Calu3 (cell line): Measurements from ENCODE around the gene KIAA0825. TPM values are rescaled to one million over a fixed set of nuclear protein-coding genes. Genes with fewer than 3 reads are reported as not detected.

Experiments used
- BruUV-seq: library from RNA; stranded (reverse); fragments of 400-500 nt; replicated peaks from 2 replicates; lab custom pipeline; 2021; lab: Mats Ljungman, UMichigan
- CTCF ChIA-PET: fragments of 300-600 bp; sonication (Branson Sonifier 250); formaldehyde crosslinking; loops from one replicate; lab custom pipeline; 2022; ENCODE audit warnings: antibody characterized with exemption; lab: Charles Lee
- DNase-seq: peaks from one replicate; pipeline ENCODE4 v3.0.0; 2022
- H3K27ac Mint-ChIP-seq: one replicate; pipeline ENCODE4 v1.8.0; 2022; ENCODE audit warnings: mixed read lengths; ENCODE audit not compliant: unreplicated experiment
- H3K27me3 Mint-ChIP-seq: one replicate; pipeline ENCODE4 v1.8.0; 2022; ENCODE audit warnings: mixed read lengths; ENCODE audit not compliant: unreplicated experiment
- H3K36me3 Mint-ChIP-seq: one replicate; pipeline ENCODE4 v1.8.0; 2022; ENCODE audit warnings: mild to moderate bottlenecking, moderate library complexity, mixed read lengths; ENCODE audit not compliant: insufficient read depth, unreplicated experiment
- H3K4me1 Mint-ChIP-seq: one replicate; pipeline ENCODE4 v1.8.0; 2022; ENCODE audit warnings: mild to moderate bottlenecking, low read depth, mixed read lengths; ENCODE audit not compliant: unreplicated experiment
- H3K4me3 Mint-ChIP-seq: one replicate; pipeline ENCODE4 v1.8.0; 2022; ENCODE audit warnings: mild to moderate bottlenecking, low read depth, moderate library complexity, mixed read lengths; ENCODE audit not compliant: unreplicated experiment
- H3K9me3 Mint-ChIP-seq: one replicate; pipeline ENCODE4 v1.8.0; 2022; ENCODE audit warnings: low read depth, mixed read lengths; ENCODE audit not compliant: unreplicated experiment
- CTCF ChIP-seq: fragments of 200-600 bp; IDR thresholded peaks from one replicate; pipeline ENCODE4 v1.8.0; 2022; ENCODE audit warnings: antibody characterized with exemption; ENCODE audit not compliant: unreplicated experiment
- intact Hi-C: fragments of 100-400 bp; cut with micrococcal nuclease; formaldehyde crosslinking; loops from one replicate; pipeline ENCODE4 v1.10.0; 2022; ENCODE audit not compliant: unreplicated experiment
- total RNA-seq: library from RNA; stranded (reverse); gene quantifications from 2 replicates; pipeline ENCODE4 v1.2.3, GENCODE V29; 2022

The KIAA0825 gene
- total RNA-seq, 1 experiment from 2014 or later: 1.9 TPM

- no peak overlapping the region for H3K4me3 Mint-ChIP-seq
- no peak for TF ChIP-seq CTCF
- H3K9me3 Mint-ChIP-seq: no peaks in the 10 kb centered on the region
- H3K36me3 Mint-ChIP-seq: no peaks in the 10 kb centered on the region
- BruUV-seq: no TSS peak
- CTCF ChIA-PET: no interaction called here
- no peaks in the 10 kb centered on the region for H3K27me3 Mint-ChIP-seq
- no peaks in the 10 kb centered on the region for H3K4me1 Mint-ChIP-seq
- intact Hi-C loops: loop anchor here (5.0 kb wide), 1 partner anchor 381 kb away; no protein-coding TSS in a partner anchor
- H3K27ac Mint-ChIP-seq: no peak overlapping the region
- no peak for DNase-seq
These were observed 91.7 kb downstream of the KIAA0825 start for GRCh38 chr5:94526706-94527105.

GRCh38 chr5:94524841-94525697 lies 93.3 kb downstream of the KIAA0825 start:
- no peaks in the 10 kb centered on the region for H3K36me3 Mint-ChIP-seq
- no peaks in the 10 kb centered on the region for H3K9me3 Mint-ChIP-seq
- H3K27ac Mint-ChIP-seq: no peak overlapping the region
- BruUV-seq: no TSS peak
- DNase-seq: peak; percentile 24
- no peaks in the 10 kb centered on the region for H3K4me1 Mint-ChIP-seq
- peak; percentile 52 for TF ChIP-seq CTCF
- no peaks in the 10 kb centered on the region for H3K27me3 Mint-ChIP-seq
- CTCF ChIA-PET: interaction anchor here (0.7 to 1.0 kb wide), 3 partner anchors 213 to 369 kb away, joined by 3 to 15 read pairs (median 6); no protein-coding TSS in a partner anchor
- intact Hi-C loops: loop anchor here (1.0 to 5.0 kb wide), 4 partner anchors 168 to 382 kb away; no protein-coding TSS in a partner anchor
- H3K4me3 Mint-ChIP-seq: no peak overlapping the region

DNA sequence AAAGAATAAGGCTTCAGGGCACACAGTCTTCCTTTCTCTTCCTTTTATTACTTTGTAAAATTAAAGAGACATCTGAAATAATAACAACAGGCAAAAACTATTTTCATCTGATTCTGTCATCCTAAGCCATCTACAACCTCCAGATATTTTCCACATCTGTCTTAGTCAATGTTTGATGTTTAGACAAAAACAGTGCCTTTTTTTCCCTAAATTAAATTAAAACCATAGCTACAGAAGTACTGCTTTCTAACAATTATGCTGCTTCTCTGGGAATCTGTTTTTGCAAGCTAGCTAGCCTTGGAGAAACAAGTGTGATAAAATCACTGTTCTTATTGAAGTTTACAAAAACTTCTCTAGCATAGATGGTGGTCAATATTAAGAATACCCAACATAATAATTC lies 95.4 kb downstream of the KIAA0825 start:
- CTCF ChIA-PET: no interaction called here
- H3K36me3 Mint-ChIP-seq: no peaks in the 10 kb centered on the region
- no TSS peak for BruUV-seq
- intact Hi-C loops: no loop called here
- H3K4me1 Mint-ChIP-seq: no peaks in the 10 kb centered on the region
- H3K9me3 Mint-ChIP-seq: no peaks in the 10 kb centered on the region
- no peak for TF ChIP-seq CTCF
- no peaks in the 10 kb centered on the region for H3K27me3 Mint-ChIP-seq
- H3K4me3 Mint-ChIP-seq: no peak overlapping the region
- H3K27ac Mint-ChIP-seq: no peak overlapping the region
- DNase-seq: no peak

DNA sequence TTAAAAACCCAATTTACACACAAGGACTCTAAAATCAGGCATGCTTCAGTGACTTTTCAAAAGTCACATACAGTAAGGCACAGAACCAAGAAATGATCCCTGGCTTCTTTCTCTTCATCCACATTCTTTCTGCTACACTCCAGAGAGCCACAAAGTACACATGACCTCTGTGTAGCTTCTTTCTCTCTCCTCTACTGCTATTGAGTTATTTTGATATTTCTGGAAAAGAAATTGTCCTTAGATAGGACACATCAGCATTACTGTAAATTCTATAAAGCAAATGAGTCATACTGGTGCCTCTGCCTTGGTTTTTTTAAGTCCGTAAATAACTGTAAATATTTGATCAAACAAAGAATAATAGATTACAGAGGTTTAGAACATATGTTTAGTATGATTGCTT lies 96.3 kb downstream of the KIAA0825 start:
- no peak for DNase-seq
- Mint-ChIP-seq H3K27ac (no peak overlapping the region), H3K4me3 (no peak overlapping the region), H3K27me3 (no peaks in the 10 kb centered on the region), H3K9me3 (no peaks in the 10 kb centered on the region), H3K36me3 (no peaks in the 10 kb centered on the region), H3K4me1 (no peaks in the 10 kb centered on the region)
- intact Hi-C loops: no loop called here
- no TSS peak for BruUV-seq
- CTCF ChIA-PET: no interaction called here
- TF ChIP-seq CTCF: no peak
